ENCODE measurements around the gene CNN3.

- TF ChIP-seq USF2 (IDR thresholded peaks at IDR 0.05; ENCODE audit: low read depth, low read length) (no peak), CTCF (conservative IDR thresholded peaks at IDR 0.05; ENCODE audit: low read depth, low read length) (no peak), MAZ (IDR thresholded peaks at IDR 0.05; ENCODE audit: borderline replicate concordance, low read depth, low read length) (no peak), POLR2A (IDR thresholded peaks at IDR 0.05; ENCODE audit: low read depth, low read length) (no peak), MAFK (IDR thresholded peaks at IDR 0.05; ENCODE audit: low read depth, low read length) (no peak), RFX5 (IDR thresholded peaks at IDR 0.05; ENCODE audit: low read depth, low read length) (no peak), CHD1 (IDR thresholded peaks at IDR 0.05; ENCODE audit: low read depth, low read length) (no peak), CEBPB (IDR thresholded peaks at IDR 0.05; ENCODE audit: low read depth, low read length) (no peak), ELK1 (IDR thresholded peaks at IDR 0.05; ENCODE audit: borderline replicate concordance, low read depth, low read length) (no peak), BHLHE40 (IDR thresholded peaks at IDR 0.05; ENCODE audit: low read depth, low read length) (no peak), MXI1 (IDR thresholded peaks at IDR 0.05; ENCODE audit: borderline replicate concordance, low read depth, low read length) (no peak), RAD21 (IDR thresholded peaks at IDR 0.05; ENCODE audit: low read length) (no peak)
These were observed 40.5 kb downstream of the CNN3 start for GRCh38 chr1:94886361-94886760.

Measured in IMR-90 (cell line).